ENCODE results near the gene WDR70.
"Not testable (repeated sequence)": the region's sequence is repeated elsewhere in the genome, so short reads cannot be mapped to it uniquely, and the experiment has no call there.

The WDR70 gene

DNA sequence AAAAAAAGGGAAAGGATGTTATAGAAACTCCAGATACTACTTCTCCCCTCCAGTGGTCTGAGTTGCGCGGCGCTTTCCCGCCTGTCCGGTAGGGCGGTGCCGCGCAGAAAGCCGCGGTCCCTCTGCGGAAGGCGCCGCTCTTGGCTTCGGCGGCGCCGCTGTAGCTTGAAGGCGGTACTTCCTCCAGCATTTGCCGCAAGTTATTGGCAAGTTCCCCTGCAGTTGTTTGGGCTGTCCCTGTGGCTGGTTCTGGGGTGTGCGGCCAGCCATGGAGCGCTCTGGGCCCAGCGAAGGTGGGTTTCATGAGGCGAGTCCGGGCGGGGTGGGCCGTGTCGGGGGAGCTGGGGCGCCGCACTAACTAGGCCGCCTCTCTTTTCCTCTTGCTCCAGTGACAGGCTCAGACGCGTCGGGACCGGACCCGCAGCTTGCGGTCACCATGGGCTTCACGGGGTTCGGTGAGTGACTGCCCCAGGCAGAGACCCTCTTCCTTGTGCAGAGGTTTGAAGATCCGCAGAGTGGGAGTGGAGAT, at the start of gene WDR70:
Gene WDR70 (plus strand): TSS at position 219 of the 529 bp plus-strand sequence. CDS start 50 bp downstream, at position 269.
- in situ Hi-C loops (cut with MboI; ENCODE audit: low pct_unique_long_range_greater_than_20kb, low sequenced_read_pairs) = not testable (repeated sequence)
- peak; percentile 94 for DNase-seq

DNA sequence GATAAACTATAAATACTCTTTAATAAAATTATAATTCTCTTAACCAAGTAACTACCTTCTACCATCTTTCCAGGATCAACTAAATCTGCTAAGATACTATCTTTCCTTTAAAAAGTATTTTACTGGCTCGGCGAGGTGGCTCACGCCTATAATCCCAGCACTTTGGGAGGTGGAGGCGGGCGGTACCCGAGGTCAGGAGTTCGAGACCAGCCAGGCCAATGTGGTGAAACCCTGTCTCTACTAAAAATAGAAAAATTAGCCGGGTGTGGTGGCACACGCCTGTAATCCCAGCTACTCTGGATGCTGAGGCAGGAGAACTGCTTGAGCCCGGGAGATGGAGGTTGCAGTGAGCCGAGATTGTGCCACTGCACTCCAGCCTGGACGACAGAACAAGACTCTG, 44.4 kb upstream of the WDR70 start:
- not testable (repeated sequence) for DNase-seq
- in situ Hi-C loops (cut with MboI; ENCODE audit: low pct_unique_long_range_greater_than_20kb, low sequenced_read_pairs) = loop anchor here (25.0 kb wide), 1 partner anchor 297 kb away; no protein-coding TSS in a partner anchor

DNA sequence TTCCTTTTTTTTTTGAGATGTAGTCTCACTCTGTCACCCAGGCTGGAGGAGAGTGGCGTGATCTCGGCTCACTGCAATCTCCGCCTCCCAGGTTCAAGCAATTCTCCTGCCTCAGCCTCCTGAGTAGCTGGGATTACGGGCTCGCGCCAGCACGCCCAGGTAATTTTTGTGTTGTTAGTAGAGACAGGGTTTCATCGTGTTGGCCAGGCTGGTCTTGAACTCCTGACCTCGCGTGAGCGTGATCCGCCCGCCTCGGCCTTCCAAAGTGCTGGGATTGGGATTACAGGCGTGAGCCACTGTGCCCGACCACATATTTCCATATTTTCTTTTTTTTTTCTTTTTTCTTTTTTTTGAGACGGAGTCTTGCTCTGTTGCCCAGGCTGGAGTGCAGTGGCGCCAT, 36.4 kb upstream of the WDR70 start:
- in situ Hi-C loops (cut with MboI; ENCODE audit: low pct_unique_long_range_greater_than_20kb, low sequenced_read_pairs) = loop anchor here (25.0 kb wide), 1 partner anchor 305 kb away; no protein-coding TSS in a partner anchor
- DNase-seq = not testable (repeated sequence)

DNA sequence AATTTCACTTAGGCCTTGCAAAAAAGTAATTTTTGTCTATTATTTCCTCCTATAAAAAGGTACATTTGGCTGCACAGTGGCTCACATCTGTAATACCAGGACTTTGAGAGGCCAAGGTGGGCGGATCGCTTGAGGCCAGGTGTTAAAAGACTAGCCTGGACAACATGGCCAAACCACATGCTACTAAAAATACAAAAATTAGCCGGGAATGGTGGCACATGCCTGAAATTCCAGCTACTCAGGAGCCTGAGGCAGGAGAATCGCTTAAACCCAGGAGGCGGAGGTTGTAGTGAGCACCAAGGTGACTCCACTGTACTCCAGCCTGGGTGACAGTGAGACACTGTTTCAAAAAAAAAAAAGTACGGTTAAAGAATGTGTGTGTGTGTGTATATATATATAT, 24.0 kb upstream of the WDR70 start:
- in situ Hi-C loops (cut with MboI; ENCODE audit: low pct_unique_long_range_greater_than_20kb, low sequenced_read_pairs) = no loop called here
- DNase-seq = no peak

DNA sequence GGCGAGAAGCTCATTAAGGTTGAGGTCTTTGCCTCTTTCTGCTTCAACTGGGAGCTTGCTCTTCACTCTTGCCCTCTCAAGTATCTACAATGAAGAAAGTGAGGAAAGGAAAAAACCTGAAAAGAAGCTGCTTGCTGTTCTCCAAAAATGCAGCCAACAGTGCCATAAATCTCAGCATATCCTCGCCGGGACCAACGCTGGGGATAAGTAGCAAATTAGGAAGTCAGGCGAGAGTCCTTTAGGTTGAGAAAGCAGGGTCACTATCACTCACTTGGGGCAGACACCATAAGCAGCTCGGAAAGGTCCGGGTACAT, 8.6 kb upstream of the WDR70 start:
- in situ Hi-C loops (cut with MboI; ENCODE audit: low pct_unique_long_range_greater_than_20kb, low sequenced_read_pairs) = no loop called here
- no peak for DNase-seq

DNA sequence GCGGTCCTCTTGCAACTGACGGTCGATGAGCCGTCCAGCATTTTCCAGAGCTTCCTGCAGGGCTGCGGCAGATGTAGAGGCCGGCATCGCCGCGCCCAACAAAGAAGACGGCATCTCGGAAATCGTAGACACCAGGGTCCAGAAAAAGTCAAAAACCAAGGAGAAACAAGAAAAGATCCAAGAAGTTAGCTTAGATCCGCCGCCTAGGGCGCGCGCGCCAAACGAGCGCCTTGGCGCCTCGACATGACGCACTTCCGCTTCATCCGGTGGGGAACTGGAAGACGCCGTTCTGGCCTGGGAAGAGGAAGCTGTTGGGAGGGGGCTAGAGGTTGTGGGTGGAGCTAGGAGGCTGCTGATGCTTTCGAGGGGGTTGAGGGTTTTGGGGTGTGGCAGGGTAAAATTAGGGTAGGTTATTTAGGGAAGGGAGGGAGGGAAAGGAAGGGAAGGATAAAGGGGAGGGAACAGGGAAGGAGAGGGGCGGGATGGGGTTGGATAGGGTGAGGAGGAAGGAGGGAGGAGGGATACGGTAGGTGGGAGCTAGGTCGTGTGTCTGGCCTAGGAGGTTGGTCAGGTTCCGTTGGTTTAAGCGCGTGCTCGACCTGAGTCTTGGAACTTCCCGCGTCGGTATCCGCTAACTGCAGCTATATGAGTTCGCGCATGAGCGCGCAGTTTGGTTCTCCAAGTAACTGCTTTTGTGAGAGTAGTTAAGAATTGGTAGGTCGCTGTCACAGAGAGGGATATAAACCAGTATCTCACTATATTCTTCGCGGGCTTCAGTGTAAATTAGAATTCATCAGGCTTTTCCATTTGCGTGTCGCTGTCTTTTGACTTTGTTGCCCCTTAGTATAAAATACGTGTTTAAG, 8.0 kb upstream of the WDR70 start, which contains the start of gene NUP155:
Gene NUP155 (minus strand): TSS at position 243 of the 863 bp plus-strand sequence. CDS start 129 bp downstream, at position 114.
- in situ Hi-C loops (cut with MboI; ENCODE audit: low pct_unique_long_range_greater_than_20kb, low sequenced_read_pairs) = no loop called here
- peak; percentile 95 for DNase-seq

DNA sequence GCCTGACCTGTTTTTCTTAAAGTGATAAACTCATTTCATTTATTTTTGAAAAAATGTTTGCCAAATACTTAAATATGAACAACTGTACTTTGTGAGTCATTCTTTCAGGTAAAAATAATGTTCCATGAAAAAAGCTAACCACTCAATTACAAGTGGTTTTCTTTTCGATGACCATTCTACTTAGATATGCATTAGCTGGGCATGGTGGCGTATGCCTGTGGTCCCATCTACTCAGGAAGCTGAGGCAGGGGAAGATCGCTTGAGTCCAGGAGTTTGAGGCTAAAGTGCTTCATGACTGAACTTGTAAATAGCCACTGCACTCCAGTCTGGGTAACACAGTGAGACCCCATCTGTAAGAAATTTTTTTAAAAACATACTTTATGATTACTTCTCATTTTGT, 4.0 kb upstream of the WDR70 start:
- no peak for DNase-seq
- in situ Hi-C loops (cut with MboI; ENCODE audit: low pct_unique_long_range_greater_than_20kb, low sequenced_read_pairs) = no loop called here

DNA sequence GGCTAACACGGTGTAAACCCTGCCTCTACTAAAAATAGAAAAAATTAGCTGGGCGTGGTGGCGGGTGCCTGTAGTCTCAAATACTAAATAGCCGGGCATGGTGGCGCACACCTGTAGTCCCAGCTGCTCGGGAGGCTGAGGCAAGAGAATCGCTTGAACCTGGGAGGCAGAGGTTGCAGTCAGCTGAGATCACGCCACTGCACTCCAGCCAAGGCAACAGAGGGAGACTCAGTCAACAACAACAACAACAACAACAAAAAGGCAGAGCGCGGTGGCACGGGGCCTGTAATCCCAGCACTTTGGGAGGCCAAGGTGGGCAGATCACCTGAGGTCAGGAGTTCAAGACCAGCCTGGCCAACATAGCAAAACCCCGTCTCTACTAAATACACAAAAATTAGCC, 1.1 kb upstream of the WDR70 start:
- in situ Hi-C loops (cut with MboI; ENCODE audit: low pct_unique_long_range_greater_than_20kb, low sequenced_read_pairs); DNase-seq: not testable (repeated sequence)

DNA sequence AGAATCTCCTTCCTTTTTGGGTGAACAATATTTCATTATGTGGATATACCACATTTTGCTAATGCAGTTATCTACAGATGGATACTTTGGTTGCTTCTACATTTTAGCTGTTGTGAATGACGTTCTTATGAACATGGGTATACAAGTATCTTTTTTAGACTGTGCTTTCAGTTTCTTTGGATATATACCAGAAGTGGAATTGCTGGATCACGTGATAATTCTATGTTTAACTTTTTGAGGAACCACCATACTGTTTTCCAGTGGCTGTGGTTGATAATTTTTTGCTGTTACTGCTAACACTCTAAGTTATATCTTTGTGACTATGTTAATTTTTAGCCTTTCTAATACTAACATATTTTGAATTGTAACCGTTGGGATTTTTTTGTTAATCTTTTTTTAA, 12.5 kb downstream of the WDR70 start:
- DNase-seq = peak; percentile 22

DNA sequence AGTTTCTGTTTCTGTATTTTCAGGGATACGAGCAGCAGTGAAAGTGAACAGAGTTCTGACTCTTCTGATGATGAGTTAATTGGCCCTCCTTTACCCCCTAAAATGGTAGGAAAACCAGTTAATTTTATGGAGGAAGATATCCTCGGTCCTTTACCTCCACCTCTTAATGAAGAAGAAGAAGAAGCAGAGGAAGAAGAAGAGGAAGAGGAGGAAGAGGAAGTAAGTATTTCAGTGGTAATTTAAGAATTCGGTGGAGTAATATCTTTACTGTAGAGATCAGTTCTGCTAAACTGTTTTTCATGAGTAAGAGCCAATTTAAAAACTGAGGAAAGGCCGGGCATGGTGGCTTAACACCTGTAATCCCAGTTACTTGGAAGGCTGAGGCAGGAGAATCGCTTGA, 17.2 kb downstream of the WDR70 start:
- no peak for DNase-seq
- in situ Hi-C loops (cut with MboI; ENCODE audit: low pct_unique_long_range_greater_than_20kb, low sequenced_read_pairs) = no loop called here

More for the DNA sequence above, 12.5 kb downstream of the WDR70 start:
- in situ Hi-C loops (cut with MboI; ENCODE audit: low pct_unique_long_range_greater_than_20kb, low sequenced_read_pairs) = no loop called here

DNA sequence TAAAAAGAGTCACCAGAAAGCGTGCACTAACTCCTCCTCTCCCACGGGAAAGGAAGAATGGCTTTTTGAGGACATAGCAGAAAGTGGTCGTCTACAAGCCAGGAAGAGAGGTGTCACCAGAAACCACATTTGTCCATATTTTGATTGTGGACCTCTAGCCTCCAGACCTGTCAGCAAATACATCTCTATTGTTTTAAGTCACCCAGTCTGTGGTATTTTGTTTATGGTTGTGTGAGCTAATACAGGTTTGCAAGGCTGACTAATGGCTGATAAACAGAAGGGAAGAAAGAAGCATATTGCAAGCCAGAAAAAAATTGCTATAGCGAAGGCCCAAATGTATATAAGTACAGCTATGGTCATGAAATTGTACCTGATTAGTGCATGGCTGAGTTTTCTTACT, 21.4 kb downstream of the WDR70 start:
- in situ Hi-C loops (cut with MboI; ENCODE audit: low pct_unique_long_range_greater_than_20kb, low sequenced_read_pairs) = loop anchor here (25.0 kb wide), 2 partner anchors 412 to 787 kb away; no protein-coding TSS in a partner anchor
- DNase-seq = no peak

DNA sequence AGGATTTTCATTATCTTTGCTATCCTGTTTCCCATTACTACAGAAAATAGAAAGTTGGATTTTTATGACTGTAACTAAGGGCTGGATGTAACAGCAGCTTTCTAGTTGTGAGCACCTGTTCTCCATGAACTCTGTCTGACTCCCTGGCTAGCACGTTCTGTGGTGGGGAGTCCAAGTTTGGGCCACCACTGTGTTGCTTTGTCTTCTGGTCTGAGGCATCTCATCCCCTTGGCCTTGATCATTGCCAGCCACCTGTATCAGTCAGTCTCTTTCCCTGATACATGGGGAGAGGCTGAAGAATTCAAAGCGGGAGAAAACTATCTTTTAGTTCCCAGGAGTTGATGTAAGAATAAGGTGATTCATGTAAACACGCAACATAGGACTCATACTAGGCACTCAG, 33.4 kb downstream of the WDR70 start:
- in situ Hi-C loops (cut with MboI; ENCODE audit: low pct_unique_long_range_greater_than_20kb, low sequenced_read_pairs) = loop anchor here (25.0 kb wide), 2 partner anchors 400 to 775 kb away; no protein-coding TSS in a partner anchor
- no peak for DNase-seq

DNA sequence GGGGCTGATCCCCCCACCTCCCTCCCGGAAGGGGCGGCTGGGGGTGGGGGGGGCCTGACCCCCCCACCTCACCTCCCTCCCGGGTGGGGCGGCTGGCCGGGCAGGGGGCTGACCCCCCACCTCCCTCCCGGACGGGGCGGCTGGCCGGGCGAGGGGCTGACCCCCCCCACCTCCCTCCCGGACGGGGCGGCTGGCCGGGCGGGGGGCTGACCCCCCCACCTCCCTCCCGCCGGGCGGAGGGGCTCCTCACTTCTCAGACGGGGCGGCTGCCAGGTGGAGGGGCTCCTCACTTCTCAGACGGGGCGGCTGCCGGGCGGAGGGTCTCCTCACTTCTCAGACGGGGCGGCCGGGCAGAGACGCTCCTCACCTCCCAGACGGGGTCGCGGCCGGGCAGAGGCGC, 36.3 kb downstream of the WDR70 start:
- DNase-seq = not testable (repeated sequence)
- in situ Hi-C loops (cut with MboI; ENCODE audit: low pct_unique_long_range_greater_than_20kb, low sequenced_read_pairs) = loop anchor here (25.0 kb wide), 2 partner anchors 397 to 772 kb away; no protein-coding TSS in a partner anchor

DNA sequence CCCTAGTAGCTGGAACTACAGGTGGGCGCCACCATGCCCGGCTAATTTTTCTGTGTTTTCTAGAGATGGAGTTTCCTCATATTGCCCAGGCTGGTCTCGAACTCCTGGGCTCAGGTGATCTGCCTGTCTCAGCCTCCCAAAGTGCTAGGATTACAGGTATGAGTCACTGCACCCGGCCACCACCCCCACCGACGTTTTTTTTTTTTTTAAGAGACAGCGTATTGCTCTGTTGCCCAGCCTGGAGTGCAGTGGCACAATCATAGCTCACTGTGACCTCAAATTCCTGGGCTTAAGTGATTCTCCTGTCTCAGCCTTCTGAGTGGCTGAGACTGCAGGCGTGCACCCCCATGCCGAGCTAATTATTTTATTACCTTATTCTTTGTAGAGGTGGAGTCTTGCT, 38.2 kb downstream of the WDR70 start:
- DNase-seq = no peak
- in situ Hi-C loops (cut with MboI; ENCODE audit: low pct_unique_long_range_greater_than_20kb, low sequenced_read_pairs) = loop anchor here (25.0 kb wide), 2 partner anchors 395 to 770 kb away; no protein-coding TSS in a partner anchor

DNA sequence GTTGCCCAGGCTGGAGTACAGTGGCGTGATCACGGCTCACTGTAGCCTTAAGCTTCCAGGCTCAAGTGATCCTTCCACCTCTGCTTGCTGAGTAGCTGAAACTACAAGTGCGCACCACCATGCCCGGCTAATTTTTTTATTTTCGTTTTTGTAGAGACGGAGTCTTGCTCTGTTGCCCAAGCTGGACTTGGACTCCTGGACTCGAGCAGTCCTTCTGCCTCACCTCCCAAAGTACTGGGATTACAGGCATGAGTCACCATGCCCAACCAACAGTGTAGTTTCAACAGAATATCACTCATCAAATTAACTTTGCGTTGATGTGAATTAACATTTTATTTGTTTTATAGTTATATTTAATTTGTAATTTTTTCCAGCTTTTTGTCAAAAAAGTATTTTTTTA, 45.3 kb downstream of the WDR70 start:
- in situ Hi-C loops (cut with MboI; ENCODE audit: low pct_unique_long_range_greater_than_20kb, low sequenced_read_pairs) = loop anchor here (25.0 kb wide), 2 partner anchors 388 to 763 kb away; no protein-coding TSS in a partner anchor
- no peak for DNase-seq

DNA sequence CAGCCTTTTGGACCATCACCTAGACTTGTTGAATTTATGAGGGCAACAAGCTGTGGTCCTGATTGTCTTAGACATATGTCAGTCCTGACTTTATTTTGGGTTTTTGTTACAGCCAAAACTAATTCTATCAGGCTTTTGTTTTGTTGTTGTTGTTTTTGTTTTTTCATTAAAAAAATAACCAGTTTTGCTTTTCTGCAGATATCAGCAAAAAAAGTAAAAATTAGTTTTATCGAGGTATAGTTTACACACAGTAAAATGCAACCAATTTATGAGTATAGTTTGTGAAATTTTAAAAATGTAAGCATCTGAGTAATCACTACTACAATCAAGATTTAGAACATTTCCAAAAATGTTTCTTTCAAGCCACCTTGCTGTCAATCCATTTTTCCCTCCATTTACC, 48.9 kb downstream of the WDR70 start:
- in situ Hi-C loops (cut with MboI; ENCODE audit: low pct_unique_long_range_greater_than_20kb, low sequenced_read_pairs) = no loop called here
- DNase-seq = no peak

DNA sequence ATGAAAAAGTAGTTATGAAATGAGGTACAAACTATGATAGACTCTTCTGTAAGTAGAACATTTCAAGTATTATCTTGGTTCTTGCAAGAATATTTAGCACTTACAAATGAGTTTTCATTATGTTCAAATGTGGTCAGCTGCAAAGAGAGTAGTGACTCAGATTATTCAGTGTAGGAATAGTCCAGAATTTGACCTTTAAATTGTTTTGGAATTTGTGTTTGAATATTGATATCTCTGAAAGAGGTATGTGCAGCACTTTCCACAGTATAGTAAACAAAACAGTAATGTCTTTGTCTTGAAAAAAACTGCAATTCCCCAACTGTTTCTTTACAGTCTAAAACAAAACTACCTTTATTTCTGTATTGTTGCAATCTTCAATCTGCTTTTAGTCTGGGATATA, 56.1 kb downstream of the WDR70 start:
- in situ Hi-C loops (cut with MboI; ENCODE audit: low pct_unique_long_range_greater_than_20kb, low sequenced_read_pairs) = no loop called here
- DNase-seq = no peak

DNA sequence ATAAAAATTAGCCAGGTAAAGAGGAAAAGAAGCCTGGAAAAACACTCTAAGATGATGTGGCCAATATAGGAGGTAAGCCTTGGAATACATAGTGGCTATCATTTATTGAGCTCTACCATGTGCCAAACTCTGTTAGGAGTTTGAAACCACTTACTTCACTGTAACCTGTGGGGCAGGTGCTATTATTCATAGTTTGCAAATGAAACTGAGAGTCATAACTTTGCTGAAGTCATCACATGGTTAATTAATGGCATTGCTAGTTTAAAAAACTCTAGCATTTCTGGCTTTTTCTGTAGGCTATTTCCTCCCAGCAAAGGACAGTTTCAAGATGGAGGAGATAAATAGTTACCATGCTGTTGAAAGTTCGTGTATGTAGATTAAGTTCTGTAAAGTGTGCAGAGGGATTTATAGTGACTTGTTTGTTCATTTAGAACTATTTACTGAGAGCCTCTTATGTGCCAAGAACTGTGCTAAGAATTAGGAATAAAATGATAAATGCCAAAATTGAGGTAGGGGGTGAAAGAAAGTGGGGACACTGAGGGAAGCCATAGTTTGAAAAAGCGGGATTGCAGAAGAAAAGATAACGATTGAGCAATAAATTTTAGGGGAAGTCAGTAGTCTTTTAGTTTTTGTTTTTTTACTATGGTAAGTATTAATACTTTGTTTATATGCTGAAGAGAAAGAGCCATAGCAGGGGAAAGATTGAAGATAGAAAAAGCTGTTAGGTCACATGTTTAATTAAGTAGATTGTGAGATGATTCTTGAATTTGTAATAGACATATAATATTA, 57.2 kb downstream of the WDR70 start:
- no peak for DNase-seq
- in situ Hi-C loops (cut with MboI; ENCODE audit: low pct_unique_long_range_greater_than_20kb, low sequenced_read_pairs) = no loop called here

DNA sequence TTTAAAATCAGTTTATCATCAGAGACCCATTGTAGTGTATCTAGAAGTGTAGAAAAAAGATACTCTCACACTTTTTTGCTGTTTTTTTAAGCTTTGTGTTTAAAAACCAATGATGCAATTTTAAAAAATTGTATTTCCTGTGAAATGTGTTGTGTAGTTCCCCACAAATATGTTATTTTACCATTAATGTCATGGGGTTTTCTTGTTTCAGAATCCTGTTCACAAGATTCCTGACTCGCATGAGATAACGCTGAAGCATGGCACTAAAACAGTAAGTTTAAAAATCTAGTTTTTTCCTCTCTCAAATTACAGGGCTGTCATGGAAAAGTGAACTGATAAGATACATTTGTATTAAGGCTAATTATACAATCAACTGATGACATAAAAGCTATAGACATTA, 58.6 kb downstream of the WDR70 start:
- in situ Hi-C loops (cut with MboI; ENCODE audit: low pct_unique_long_range_greater_than_20kb, low sequenced_read_pairs) = no loop called here
- DNase-seq = no peak

All from KBM-7 (cell line).